HG02885 (cell line): ENCODE measurements around the gene HOXB8.

Source experiments
- ATAC-seq: cut with Tn5 transposase; IDR thresholded peaks from one replicate; pipeline ENCODE4 v1.9.1; 2021; ENCODE audit warnings: mild to moderate bottlenecking; ENCODE audit not compliant: unreplicated experiment, poor library complexity

The HOXB8 gene

GRCh38 chr17:48615047-48615962 lies at the start of gene HOXB8:
Gene HOXB8, minus strand, starts transcription at chr17:48615292. Its CDS starts 588 bp downstream, at chr17:48614704.
- ATAC-seq = no peak

DNA sequence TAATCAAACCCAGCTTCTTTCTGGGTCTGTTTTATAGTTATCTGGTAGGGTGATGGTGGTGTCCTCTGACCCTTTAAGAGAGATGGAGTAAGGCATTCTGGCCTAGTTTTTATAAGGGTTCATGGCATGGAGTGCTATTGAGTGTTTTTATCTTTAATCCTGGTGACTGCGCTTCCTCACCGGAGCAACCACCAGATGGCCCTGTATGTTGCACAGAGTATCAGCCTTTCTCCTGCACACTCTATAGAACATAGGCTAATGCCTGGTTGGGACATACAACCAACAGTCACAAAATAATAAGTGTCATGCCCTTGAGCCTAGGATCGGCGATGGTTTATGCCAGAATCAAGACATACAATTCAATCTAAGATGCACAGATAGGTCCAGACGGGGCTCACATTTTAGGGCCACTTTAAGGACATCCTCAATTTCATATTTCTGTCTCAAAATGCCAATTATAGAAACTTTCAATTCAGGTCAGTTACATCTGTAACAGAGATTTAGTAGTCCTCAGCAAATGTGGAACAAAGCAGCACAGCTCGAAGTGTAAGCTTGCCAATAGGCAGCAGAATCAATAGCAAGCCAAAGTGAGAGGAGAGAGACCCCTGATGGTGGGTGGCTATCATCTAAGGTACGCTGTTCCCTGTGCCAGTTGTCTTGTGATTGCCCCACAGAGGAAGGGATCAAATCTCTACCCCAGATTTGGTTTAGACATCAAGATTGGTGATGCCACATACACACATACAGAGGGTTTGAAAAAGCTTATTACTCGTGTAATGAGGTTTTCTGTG lies 48.2 kb upstream of the HOXB8 start:
- no peak for ATAC-seq

DNA sequence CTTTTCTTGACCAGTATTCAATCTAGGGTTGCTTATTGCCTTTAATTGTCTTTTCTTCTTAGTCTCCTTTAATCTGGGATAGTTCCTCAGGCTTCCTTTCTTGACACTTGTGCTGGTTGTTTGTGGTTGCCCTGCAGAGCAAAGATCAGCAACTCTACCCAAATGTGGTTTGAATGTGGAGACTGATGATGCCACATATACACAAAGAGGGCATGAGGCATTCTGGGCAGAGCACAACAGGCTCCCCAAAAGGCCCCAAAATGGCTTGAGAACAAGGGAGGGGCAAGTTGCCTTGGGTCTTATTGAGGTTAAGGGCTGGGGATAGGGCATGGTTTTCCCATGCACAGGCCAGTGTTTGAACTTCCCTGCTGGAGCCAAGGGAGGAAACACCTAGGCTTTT lies 40.8 kb upstream of the HOXB8 start:
- no peak for ATAC-seq

- no peak for ATAC-seq
Measured at GRCh38 chr17:48649741-48650140, 34.6 kb upstream of the HOXB8 start.

DNA sequence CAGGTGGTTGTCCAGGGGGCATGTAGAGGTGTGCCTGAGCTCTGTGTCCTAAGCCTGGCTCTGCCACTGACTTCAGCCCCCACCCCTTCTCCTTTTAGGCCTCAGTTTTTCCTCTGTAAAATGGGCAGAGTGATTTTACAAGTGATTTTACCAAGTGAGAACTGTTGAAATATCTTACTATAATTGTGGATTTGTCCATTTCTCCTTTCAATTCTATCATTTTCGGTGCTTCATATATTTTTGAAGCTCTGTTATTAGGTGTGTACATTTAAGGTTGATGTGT lies 32.8 kb upstream of the HOXB8 start:
- ATAC-seq = no peak

GRCh38 chr17:48647103-48647962 lies 32.2 kb upstream of the HOXB8 start:
- no peak for ATAC-seq

DNA sequence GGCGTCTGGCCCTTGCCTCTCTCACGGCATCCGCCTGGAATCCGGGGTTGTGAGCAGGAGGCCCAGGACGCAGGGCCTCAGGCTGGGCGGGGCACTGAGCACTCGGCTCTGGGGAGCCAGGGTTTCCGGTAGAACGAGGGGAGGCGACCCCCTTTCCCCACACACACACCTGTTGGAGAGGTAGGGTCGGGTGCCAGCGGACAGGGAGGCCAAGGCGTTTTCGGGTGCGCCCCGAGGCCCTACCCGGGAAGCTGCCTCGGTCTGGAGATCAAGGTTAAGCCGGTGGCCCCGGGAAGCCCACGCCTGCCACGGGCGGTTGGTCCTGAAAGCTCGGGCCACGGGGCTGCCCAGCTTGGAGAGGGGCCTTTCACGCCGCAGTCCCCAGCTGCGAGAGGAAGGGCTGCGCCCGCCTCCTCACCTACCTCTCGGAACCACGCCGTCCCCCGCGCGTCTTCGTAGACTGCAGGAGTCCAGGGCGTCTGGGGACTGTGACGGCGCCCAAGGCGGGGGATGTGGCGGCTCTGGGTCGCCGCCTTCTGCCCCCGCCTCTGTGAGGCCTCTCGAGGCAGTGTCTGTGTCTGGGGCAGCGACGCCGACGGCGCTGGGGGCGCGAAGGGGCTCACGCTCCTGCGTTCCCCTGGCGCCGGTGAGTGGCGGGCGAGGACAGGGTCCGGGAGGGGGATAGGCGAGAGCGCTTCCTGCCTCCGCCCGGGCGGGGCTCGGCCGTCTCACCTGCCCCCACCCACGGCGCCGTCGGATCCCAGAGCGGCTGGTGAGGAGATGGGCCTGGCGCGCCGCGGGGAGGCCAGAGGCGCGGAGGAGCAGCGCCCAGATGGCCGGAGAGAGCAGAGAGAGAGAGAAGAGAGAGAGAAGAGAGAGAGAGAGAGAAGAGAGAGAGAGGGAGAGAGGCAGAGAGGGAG lies 31.4 kb upstream of the HOXB8 start:
- no peak for ATAC-seq

GRCh38 chr17:48645639-48646182 lies 30.6 kb upstream of the HOXB8 start:
- ATAC-seq = no peak

DNA sequence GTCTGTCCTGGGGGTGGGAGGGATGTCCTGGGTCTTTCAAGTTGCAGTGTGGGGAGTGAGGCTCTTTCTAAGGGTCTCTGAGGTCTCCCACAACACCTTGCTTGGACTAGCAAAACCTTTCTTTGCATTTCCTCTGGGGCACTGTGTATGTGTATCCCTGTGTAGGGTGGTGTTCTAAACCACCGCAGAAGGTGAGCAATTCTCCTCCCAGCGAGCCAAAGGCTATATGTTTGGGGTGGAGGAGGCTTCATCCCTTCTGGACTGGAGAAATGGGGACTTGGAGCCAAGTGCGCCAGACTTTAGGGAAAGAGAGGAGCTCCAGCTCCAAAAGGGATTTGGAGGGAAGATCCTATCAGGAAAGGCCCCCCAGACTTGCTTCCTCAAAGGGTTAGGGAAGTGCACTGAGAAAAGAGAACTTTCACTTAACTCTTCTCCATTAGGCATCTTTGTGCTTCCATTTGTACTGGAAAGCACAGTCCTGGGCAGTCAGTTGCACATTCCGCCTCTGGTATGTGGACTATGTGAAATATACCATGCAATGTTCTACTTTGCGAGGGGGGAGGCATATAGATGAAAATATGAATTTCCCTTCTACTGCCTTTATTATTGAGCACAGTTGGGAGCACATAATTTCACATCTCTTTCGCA lies 29.9 kb upstream of the HOXB8 start:
- ATAC-seq = no peak

DNA sequence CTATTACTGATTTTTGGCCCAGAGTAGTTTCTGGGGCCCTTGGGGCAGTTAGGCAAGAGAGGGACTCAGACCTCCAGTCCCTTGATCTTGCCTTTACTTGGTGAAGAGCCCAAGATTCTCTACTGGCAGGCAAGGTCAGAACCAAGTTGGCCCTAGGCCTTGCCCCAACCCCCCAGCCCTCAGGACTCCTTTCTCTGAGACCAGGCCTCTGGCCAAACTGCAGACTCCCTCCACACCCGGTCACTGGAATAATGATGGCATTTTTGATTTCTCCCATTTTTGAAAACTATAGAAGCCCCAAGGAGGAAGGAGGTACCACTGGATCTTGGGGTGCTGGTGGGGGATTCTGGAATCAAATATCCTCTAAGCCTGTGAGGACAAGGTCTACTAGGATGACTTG lies 29.1 kb upstream of the HOXB8 start:
- no peak for ATAC-seq

DNA sequence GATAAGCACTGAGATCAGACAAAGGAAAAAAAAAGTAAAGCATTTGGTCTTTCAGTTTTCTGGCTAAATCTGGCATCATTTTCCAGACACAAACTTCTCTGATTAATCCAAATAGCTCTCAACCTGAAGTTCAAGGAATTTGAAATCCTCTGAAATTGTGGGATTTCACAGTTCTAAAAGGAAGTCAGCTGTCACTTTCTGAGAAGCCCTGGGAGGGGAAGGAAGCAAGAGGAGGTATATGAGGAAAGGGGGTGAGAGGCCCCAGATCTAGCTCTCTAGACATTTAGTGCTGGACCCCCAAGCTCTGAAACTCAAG lies 28.6 kb upstream of the HOXB8 start:
- ATAC-seq = no peak

GRCh38 chr17:48642843-48643696 lies 28.0 kb upstream of the HOXB8 start:
- no peak for ATAC-seq

- ATAC-seq = no peak
Measured at GRCh38 chr17:48642059-48642842, 27.2 kb upstream of the HOXB8 start.

DNA sequence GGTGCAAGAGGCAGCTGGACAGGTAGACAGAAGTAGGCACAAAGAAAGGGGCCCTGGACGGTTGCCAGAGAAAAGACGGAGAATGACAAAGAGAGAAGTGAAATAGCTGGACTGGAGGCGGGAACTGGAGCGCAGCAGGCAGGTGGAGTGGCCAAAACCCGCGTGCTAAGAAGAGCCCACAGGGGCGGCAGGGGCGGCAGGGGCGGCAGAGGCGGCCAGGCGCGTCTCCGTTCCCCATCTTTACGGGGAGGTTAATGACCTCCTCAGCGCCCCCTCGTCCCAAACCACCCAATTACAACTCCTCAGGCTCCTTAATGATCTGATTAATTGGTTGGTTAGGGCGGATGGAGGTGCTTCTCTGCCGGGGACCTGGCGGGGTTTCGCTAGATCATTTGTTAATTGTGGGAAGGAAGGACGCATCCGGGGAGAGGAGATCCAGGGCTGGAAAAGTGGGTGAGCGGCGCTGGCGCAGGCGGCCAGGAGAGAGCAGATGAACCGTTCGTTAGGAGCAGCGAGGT lies 26.5 kb upstream of the HOXB8 start:
- ATAC-seq = no peak

DNA sequence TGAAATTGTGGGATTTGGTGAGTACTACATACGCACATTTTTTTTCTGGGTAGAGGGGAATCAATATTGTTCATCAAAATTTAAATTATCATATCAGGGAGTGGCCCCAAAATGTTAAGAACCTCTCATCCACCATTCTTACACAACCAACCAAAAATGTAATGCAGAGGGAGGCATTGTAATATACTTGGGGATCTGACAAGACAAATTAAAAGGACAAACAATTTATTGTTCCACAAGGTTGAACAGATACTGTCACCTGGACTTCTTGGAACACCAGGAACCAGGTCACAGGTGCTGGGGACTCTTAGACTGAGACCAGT lies 25.7 kb upstream of the HOXB8 start:
- no peak for ATAC-seq

DNA sequence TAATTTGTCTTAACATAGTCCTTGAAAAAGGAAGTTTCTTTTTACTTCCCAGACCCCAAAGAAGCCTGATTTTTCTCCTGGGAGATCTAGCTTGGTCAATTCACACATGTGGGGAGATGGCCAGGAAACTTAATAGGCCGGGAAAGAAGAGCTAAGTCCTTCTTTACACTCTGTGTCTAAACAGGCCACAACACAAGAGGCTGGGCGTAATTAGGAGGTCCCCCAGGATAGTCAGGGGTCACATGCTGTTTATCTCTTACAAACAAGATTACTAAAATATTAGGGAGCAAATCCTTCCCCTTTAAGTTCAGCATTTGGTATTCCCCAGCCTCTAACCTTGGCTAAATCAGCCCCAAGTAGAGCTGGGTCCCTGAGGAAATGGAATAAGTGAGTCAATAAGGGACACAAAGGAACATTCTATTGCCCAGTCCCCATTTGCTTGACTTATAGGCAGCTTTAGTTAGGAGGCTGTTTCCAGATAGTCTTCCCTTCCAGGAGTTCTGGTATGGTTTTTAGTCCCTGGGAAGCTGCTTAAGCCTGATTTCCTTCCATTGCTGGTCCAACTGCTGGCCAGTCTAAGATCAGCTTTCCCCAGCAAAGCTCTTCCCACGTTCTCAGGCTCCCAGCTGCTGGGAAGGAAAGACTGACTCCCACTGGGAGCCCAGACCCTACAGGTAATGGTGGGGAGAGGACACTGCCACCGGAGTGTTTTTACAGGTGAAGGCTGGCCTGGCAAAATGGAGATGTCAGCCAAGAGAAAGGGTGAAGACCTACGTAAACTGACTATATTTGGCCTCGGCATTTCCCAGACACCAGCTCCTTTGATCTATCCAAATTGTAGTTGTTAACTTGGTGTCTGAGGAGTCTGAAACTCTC lies 25.1 kb upstream of the HOXB8 start:
- ATAC-seq = no peak
